Measurements from ENCODE around the gene ZNF280B. TPM values are rescaled to one million over a fixed set of nuclear protein-coding genes. Genes with fewer than 3 reads are reported as not detected.

The ZNF280B gene
- polyA plus RNA-seq, 3 donors: 0.04 TPM; not detected in 2

GRCh38 chr22:22461583-22461982 is 47.0 kb downstream of the ZNF280B start:
- 80% methylated on average over 2 of the region's 7 CpGs for WGBS (ENCODE audit: insufficient coverage)
- TF ChIP-seq, protein P1, sequence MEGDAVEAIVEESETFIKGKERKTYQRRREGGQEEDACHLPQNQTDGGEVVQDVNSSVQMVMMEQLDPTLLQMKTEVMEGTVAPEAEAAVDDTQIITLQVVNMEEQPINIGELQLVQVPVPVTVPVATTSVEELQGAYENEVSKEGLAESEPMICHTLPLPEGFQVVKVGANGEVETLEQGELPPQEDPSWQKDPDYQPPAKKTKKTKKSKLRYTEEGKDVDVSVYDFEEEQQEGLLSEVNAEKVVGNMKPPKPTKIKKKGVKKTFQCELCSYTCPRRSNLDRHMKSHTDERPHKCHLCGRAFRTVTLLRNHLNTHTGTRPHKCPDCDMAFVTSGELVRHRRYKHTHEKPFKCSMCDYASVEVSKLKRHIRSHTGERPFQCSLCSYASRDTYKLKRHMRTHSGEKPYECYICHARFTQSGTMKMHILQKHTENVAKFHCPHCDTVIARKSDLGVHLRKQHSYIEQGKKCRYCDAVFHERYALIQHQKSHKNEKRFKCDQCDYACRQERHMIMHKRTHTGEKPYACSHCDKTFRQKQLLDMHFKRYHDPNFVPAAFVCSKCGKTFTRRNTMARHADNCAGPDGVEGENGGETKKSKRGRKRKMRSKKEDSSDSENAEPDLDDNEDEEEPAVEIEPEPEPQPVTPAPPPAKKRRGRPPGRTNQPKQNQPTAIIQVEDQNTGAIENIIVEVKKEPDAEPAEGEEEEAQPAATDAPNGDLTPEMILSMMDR (IDR thresholded peaks at IDR 0.05): no peak
- no peak overlapping the region for H3K27ac Mint-ChIP-seq
- Histone ChIP-seq H3K4me1 (ENCODE audit: control insufficient read depth in 1 of 2, insufficient read depth in 2 of 2, low read length in 2 of 2) (no peaks in the 10 kb centered on the region), H3K79me2 (ENCODE audit: insufficient read depth, low read length) (no peaks in the 10 kb centered on the region), H3K36me3 (replicated peaks in 1 of 2; ENCODE audit: control insufficient read depth in 1 of 2, insufficient read depth in 2 of 2, low read length in 2 of 2) (no peaks in the 10 kb centered on the region), H3K4me3 (replicated peaks in 1 of 3; ENCODE audit: low read depth in 2 of 3, low read length in 3 of 3) (no peak overlapping the region), H2AFZ (ENCODE audit: insufficient read depth, low read depth, low read length, poor library complexity, severe bottlenecking) (no peak overlapping the region), H3K9ac (ENCODE audit: insufficient read depth, low read length, poor library complexity, severe bottlenecking) (no peak overlapping the region), H4K20me1 (ENCODE audit: insufficient read depth, low read length) (no peaks in the 10 kb centered on the region), H3K9me3 (replicated peaks in 1 of 2; ENCODE audit: control insufficient read depth in 1 of 2, insufficient read depth in 1 of 2, low read length in 2 of 2) (peaks cover 32 to 33% of the 10 kb centered on the region in 2 donors), H3K27me3 (ENCODE audit: control insufficient read depth in 2 of 2, insufficient read depth in 2 of 2, low read length in 2 of 2) (peaks cover 3 to 9% of the 10 kb centered on the region in 2 donors), H3K4me2 (replicated peaks; ENCODE audit: extremely low read depth, low read length, poor library complexity, severe bottlenecking) (no peak overlapping the region), H3K27ac (ENCODE audit: low read depth in 1 of 2, low read length in 2 of 2) (no peak overlapping the region)
- no peak for DNase-seq
- no peak overlapping the region for H3K4me3 Mint-ChIP-seq
- peaks cover 2% of the 10 kb centered on the region for H3K4me1 Mint-ChIP-seq
- peaks cover 0 to 2% of the 10 kb centered on the region in 2 donors for H3K36me3 Mint-ChIP-seq
- H3K27me3 Mint-ChIP-seq (ENCODE audit: low read depth in 3 of 3): peaks cover 3 to 32% (median 10%) of the 10 kb centered on the region in 3 donors
- peaks cover 16 to 40% (median 33%) of the 10 kb centered on the region in 7 donors for H3K9me3 Mint-ChIP-seq
- intact Hi-C loops (cut with micrococcal nuclease): loop anchor here in 1 of 2 donors (10.0 kb wide), 2 partner anchors 123 to 493 kb away; no protein-coding TSS in a partner anchor

DNA sequence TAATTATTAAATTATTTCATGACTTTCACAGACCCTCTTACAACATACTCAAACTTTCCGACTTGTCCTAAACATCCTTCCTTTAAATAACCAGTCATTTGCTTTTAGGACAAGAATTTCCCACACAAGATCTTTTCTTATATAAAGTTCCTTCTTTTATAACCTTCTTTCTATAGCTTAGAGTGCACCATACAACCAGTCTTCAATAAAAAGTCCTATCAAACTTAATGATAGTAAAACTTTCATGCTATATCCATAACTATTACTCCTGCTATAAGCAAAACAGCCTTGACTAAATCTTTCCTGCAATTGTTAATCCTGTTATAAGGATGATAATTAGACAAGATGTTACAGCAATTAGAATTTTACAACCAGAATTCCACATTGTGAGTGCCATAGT is 47.4 kb downstream of the ZNF280B start:
- no peaks in the 10 kb centered on the region for H3K36me3 ChIP-seq (replicated peaks in 1 of 2; ENCODE audit: control insufficient read depth in 1 of 2, insufficient read depth in 2 of 2, low read length in 2 of 2)
- WGBS (ENCODE audit: insufficient coverage): 57% methylated on average over 1 of the region's 1 CpG
- Mint-ChIP-seq H3K36me3 (peaks cover 0 to 2% of the 10 kb centered on the region in 2 donors), H3K27ac (no peak overlapping the region), H3K27me3 (ENCODE audit: low read depth in 3 of 3) (peaks cover 3 to 29% (median 13%) of the 10 kb centered on the region in 3 donors), H3K9me3 (peaks cover 16 to 44% (median 37%) of the 10 kb centered on the region in 7 donors), H3K4me3 (no peak overlapping the region), H3K4me1 (peaks cover 2% of the 10 kb centered on the region)
- no peak overlapping the region for H2AFZ ChIP-seq (ENCODE audit: insufficient read depth, low read depth, low read length, poor library complexity, severe bottlenecking)
- no peak overlapping the region for H3K9ac ChIP-seq (ENCODE audit: insufficient read depth, low read length, poor library complexity, severe bottlenecking)
- H3K4me2 ChIP-seq (replicated peaks; ENCODE audit: extremely low read depth, low read length, poor library complexity, severe bottlenecking): no peak overlapping the region
- no peak overlapping the region for H3K27ac ChIP-seq (ENCODE audit: low read depth in 1 of 2, low read length in 2 of 2)
- no peaks in the 10 kb centered on the region for H3K79me2 ChIP-seq (ENCODE audit: insufficient read depth, low read length)
- peaks cover 32 to 34% of the 10 kb centered on the region in 2 donors for H3K9me3 ChIP-seq (replicated peaks in 1 of 2; ENCODE audit: control insufficient read depth in 1 of 2, insufficient read depth in 1 of 2, low read length in 2 of 2)
- peaks cover 3 to 9% of the 10 kb centered on the region in 2 donors for H3K27me3 ChIP-seq (ENCODE audit: control insufficient read depth in 2 of 2, insufficient read depth in 2 of 2, low read length in 2 of 2)
- no peaks in the 10 kb centered on the region for H3K4me1 ChIP-seq (ENCODE audit: control insufficient read depth in 1 of 2, insufficient read depth in 2 of 2, low read length in 2 of 2)
- intact Hi-C loops (cut with micrococcal nuclease): loop anchor here in 1 of 2 donors (10.0 kb wide), 2 partner anchors 124 to 494 kb away; no protein-coding TSS in a partner anchor
- no peaks in the 10 kb centered on the region for H4K20me1 ChIP-seq (ENCODE audit: insufficient read depth, low read length)
- TF ChIP-seq, protein P1 (IDR thresholded peaks at IDR 0.05): no peak
- DNase-seq: no peak
- H3K4me3 ChIP-seq (replicated peaks in 1 of 3; ENCODE audit: low read depth in 2 of 3, low read length in 3 of 3): no peak overlapping the region

Data from CD14-positive monocyte (primary cell).